ENCODE results near the gene TBL3.

DNA sequence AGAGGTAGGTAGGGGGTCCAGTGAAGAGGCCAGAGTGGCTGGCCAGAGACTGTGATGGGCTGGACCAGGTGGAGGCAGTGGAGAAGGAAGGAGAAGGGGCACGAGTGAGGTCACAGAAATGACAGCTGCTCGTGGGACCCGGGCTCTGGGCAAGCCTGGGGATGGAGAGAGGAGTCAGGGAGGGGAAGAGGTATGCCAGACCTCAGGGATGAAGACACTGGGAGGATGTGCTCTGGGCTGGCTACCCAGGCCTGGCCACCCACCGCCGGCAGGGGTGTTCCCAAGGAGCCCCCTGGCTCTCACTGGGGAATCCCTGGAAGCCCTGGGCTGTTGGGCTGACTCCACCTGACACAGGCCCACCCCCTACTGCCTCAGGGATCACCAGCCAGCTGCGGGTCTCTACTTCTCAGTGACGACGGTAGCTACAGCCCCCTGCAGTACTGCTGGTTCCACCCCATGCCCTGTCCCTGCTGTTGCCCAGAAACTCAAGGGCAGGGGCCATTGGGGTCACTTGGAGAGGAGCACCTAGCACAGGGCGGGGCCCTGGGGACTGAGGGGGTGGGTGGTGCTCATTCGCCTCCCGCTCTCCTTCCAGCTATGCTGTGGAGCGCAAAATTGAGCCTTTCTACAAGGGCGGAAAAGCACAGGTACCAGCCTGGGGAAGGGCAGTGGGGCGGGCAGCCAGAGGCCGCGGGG lies 1.8 kb downstream of the TBL3 start:
- TF ChIP-seq CTCF (conservative IDR thresholded peaks at IDR 0.05; ENCODE audit: low read length) (no peak), EZH2phosphoT487 (IDR thresholded peaks at IDR 0.05; ENCODE audit: borderline replicate concordance) (no peak)
